Renal pelvis (tissue), 4 donors: ENCODE results near the gene AGBL1. TPM values are rescaled to one million over a fixed set of nuclear protein-coding genes. Genes with fewer than 3 reads are reported as not detected.
"Not testable (repeated sequence)": the region's sequence is repeated elsewhere in the genome, so short reads cannot be mapped to it uniquely, and the experiment has no call there.

Source experiments
- DNase-seq: peaks from one replicate; pipeline ENCODE4 v3.0.0-alpha.2; 2013
- polyA plus RNA-seq, 3 donors: library from polyadenylated mRNA; unstranded; fragments of 120-200 nt; gene quantifications; one replicate each; pipeline ENCODE4 v1.2.1, GENCODE V29; 2013; ENCODE audit not compliant: insufficient read length in 3 of 3

The AGBL1 gene
- polyA plus RNA-seq, 3 donors = 0.14 to 0.16 (median 0.15) TPM

DNA sequence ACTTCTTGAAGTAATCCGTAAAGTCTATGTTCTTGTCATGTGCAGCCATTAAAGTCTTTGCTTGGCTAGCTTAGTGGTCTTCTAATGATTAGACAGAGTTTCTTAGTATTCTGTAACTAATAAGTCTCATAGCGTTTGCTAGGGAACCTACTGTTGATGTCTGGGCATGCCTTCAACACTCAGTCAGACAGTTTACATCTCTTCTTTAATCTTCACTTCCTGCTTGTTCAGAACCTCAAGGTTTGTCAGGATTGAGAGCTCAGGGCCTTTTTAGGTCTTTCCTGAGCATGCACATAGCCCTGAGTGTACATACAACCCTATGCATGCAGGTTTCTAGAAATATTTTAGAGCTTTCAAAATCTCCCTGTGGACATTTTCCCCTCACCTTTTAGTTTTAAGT lies 426.3 kb downstream of the AGBL1 start:
- DNase-seq = no peak

- DNase-seq = no peak
Observed at GRCh38 chr15:86506401-86506800, 426.7 kb downstream of the AGBL1 start.

DNA sequence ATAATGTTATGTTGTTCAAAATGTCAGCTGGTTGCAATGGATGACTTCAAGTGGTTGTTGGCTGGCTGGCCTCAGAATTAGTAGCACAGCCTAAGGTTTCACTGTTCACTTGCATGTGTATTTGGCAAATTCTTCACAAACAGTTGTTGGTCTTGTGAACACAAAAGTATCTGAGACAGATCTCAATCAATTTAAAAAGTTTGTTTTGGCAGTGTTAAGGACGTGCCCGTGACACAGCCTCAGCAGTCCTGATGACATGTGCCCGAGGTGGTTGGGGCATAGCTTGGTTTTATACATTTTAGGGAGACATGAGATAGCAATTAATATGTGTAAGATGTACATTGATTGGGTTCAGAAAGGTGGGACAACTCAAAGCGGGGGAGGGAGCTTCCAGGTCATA lies 436.0 kb downstream of the AGBL1 start:
- DNase-seq = no peak

GRCh38 chr15:86522721-86523120 lies 443.1 kb downstream of the AGBL1 start:
- no peak for DNase-seq

- no peak for DNase-seq
Observed at GRCh38 chr15:86526938-86527690, 447.4 kb downstream of the AGBL1 start.

GRCh38 chr15:86528094-86528493 lies 448.4 kb downstream of the AGBL1 start:
- not testable (repeated sequence) for DNase-seq

- no peak for DNase-seq
Observed at GRCh38 chr15:86538141-86538540, 458.5 kb downstream of the AGBL1 start.

- no peak for DNase-seq
Observed at GRCh38 chr15:86540840-86541467, 461.3 kb downstream of the AGBL1 start.

- DNase-seq = no peak
Observed at GRCh38 chr15:86541540-86541939, 461.9 kb downstream of the AGBL1 start.

GRCh38 chr15:86550075-86550474 lies 470.4 kb downstream of the AGBL1 start:
- DNase-seq = no peak

DNA sequence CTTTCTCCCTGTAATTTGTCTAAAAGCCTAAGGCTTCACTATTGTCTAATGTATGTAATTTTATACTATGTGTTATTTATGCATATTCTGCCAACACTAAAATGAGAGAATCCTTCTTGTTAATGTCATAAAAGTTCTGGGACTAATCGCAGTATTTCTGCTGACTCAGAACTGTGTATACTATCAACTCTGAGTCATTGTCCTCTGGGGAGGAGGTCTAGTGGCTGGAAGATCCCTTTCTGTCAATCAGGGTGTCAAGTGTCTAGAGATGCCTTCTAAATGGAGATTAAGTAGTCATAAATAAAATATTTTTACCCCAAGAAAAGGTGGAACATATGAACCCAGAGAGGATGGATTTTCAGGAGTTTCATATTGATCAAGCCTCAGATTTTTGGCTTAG lies 473.4 kb downstream of the AGBL1 start:
- DNase-seq = no peak

DNA sequence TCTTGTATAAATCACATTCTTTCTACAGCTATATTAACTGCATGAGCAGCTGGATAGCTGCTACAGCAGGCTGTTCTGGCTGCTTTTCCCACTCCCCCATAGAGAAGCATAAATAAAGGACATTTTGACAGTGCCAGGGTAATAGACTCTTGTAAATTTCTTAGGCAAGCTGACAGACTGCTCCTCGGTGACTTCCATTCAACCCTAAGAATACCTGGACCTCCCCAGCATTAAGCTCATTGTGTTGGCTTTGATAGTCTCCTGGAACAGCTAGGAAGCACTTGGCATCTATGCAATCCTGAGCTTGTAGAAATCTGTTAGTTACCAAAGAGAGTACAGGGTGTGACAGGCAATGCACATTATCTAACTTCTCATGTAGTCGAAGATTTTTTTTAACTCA lies 475.4 kb downstream of the AGBL1 start:
- peak; percentile 62 for DNase-seq

GRCh38 chr15:86555939-86556338 lies 476.3 kb downstream of the AGBL1 start:
- no peak for DNase-seq

GRCh38 chr15:86556396-86557017 lies 476.8 kb downstream of the AGBL1 start:
- no peak for DNase-seq

DNA sequence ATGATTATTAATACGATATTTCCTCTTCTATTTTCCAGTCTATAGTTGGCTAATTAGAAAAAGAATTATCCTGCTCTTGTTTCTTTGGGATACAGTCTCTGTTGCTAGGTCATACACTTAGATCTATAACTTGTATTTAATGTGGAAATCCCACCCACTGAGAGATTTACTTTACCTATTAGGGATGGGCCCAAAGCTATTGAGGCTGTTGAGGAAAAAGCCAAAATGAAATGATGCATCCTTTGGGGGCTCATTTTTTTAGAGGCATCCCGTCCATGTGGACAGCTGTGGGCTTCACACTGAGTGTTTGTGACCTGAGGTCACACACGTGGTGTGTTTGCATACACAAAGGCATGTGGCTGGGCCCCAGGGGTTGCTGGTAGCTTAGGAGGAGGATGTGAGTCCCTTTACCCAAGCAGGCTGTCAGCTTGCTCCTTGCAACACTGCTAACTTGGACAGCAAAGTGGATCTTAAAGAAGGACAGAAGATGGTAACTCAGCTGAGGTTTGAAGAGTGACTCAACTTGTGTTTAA lies 477.4 kb downstream of the AGBL1 start:
- DNase-seq = no peak

GRCh38 chr15:86558252-86558651 lies 478.6 kb downstream of the AGBL1 start:
- no peak for DNase-seq

- DNase-seq = peak; percentile 35
Observed at GRCh38 chr15:86558686-86559085, 479.0 kb downstream of the AGBL1 start.

DNA sequence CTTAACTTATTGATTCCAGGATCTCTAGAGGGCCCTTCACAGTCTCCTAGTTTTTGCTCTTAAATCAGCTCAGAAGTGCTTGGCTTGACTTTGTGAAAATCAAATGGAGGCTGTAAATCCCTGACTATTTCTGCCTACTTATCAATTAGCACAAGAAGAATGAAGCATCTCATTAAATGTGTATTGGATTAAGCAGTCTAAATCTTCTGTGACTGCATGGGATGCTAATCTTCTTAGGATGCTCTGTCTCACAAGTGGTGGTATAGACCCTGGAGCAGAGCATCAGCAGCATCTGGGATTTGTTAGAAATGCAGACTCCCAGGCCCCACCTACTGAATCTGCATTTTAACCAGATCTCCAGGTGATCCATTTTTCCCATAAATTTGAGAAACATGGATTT lies 488.7 kb downstream of the AGBL1 start:
- no peak for DNase-seq

DNA sequence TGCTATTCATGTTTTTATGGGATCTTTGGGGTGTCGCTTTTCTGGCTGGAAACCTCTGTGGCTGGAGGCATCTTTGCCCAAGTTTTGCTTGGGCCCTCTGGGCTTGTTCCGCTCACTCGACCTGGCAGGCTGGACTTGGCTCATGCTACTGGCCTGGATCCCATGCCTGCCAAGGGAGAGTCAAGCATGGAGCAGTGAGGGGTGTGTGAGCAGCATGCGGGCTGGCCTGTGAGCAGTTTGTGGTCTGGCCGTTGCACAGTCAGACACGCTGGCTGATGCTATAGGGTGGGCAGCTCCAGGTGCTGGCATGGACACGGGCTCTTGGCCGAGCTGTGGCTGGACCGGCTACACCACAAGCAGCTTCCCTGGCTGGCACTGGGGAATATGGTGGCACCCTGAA lies 491.1 kb downstream of the AGBL1 start:
- DNase-seq = no peak

GRCh38 chr15:86571873-86572272 lies 492.2 kb downstream of the AGBL1 start:
- no peak for DNase-seq

GRCh38 chr15:86572368-86572841 lies 492.7 kb downstream of the AGBL1 start:
- no peak for DNase-seq

- DNase-seq = no peak
Observed at GRCh38 chr15:86573476-86573875, 493.8 kb downstream of the AGBL1 start.

DNA sequence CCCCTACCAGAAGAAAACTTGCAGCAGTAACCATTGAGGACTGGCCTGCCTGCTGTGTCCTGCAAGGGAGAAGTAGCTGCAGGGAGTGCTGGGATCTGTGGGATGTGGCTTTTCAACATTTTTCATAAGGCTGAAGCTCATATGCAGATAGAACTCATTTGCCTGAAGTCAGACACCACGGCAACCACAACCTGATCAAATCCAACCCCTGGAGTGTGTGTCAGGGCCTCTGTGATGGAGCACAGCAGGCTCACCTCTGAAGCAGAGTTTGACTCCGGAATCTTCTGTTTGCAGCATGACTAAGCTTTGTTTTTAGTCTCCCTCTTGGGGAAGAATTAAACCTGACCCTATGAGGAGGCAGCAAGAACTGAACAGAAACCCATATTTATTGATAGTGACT lies 508.7 kb downstream of the AGBL1 start:
- no peak for DNase-seq
